Neutrophil (primary cell): ENCODE results near the gene METTL15.
"Not testable (repeated sequence)": the region's sequence is repeated elsewhere in the genome, so short reads cannot be mapped to it uniquely, and the experiment has no call there.

Experiments used
- H3K27ac ChIP-seq: fragments of 200-600 bp; sonication (generic); 2 replicates; pipeline ENCODE4 v1.5.1; 2016; ENCODE audit warnings: mild to moderate bottlenecking, moderate library complexity
- H3K27me3 ChIP-seq: fragments of 200-600 bp; sonication (generic); 2 replicates; pipeline ENCODE4 v1.6.0; 2016; ENCODE audit warnings: mild to moderate bottlenecking
- H3K36me3 ChIP-seq: fragments of 200-600 bp; sonication (generic); 2 replicates; pipeline ENCODE4 v1.5.1; 2017
- H3K4me1 ChIP-seq, 2 experiments: fragments of 200-600 bp in 1 of 2; sonication (generic) in 1 of 2; 1 replicate in 1 of 2; 2 replicates in 1 of 2; pipeline versions ENCODE4 v1.5.1 to v1.6.1; 2013 to 2016; ENCODE audit warnings: low read depth in 1 of 2, low read length in 1 of 2, mild to moderate bottlenecking in 1 of 2, moderate library complexity in 1 of 2; ENCODE audit not compliant: control insufficient read depth in 1 of 2, insufficient read depth in 1 of 2
- H3K4me3 ChIP-seq, 2 experiments: fragments of 200-600 bp in 1 of 2; sonication (generic) in 1 of 2; 1 replicate in 1 of 2; 2 replicates in 1 of 2; pipeline ENCODE4 v1.5.1; 2013 to 2016; ENCODE audit warnings: low read depth in 1 of 2, low read length in 1 of 2, mild to moderate bottlenecking in 1 of 2, moderate library complexity in 1 of 2
- H3K9me3 ChIP-seq: fragments of 200-600 bp; sonication (generic); 2 replicates; pipeline ENCODE4 v1.5.1; 2016
- TF ChIP-seq, protein P1 (sequence below): fragments of 200-600 bp; sonication (generic); IDR thresholded peaks from 2 replicates; pipeline ENCODE4 v1.5.1; 2016; ENCODE audit warnings: antibody characterized with exemption

Gene METTL15

DNA sequence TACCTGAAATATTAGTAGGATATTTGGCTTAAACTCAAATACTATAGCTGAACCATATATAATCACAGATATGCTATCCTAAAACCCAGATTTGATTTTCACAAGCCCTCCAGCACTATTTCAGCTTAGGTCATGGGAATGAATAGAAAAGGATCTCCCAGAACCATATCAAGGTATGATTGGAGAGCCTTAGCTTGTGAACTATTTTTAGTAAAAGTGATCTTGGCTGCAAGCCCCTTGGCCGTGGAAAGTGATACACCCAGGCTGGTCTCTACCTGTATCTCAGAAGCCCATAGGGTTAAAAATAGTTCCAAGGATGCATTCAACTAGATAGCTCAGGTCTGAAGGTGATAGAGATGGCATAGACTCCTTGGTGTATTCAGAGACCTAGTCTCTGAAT is 9.9 kb upstream of the METTL15 start:
- peaks cover 4% of the 10 kb centered on the region for H3K36me3 ChIP-seq
- no peak overlapping the region for H3K27ac ChIP-seq
- no peaks in the 10 kb centered on the region for H3K4me1 ChIP-seq
- TF ChIP-seq, protein P1, sequence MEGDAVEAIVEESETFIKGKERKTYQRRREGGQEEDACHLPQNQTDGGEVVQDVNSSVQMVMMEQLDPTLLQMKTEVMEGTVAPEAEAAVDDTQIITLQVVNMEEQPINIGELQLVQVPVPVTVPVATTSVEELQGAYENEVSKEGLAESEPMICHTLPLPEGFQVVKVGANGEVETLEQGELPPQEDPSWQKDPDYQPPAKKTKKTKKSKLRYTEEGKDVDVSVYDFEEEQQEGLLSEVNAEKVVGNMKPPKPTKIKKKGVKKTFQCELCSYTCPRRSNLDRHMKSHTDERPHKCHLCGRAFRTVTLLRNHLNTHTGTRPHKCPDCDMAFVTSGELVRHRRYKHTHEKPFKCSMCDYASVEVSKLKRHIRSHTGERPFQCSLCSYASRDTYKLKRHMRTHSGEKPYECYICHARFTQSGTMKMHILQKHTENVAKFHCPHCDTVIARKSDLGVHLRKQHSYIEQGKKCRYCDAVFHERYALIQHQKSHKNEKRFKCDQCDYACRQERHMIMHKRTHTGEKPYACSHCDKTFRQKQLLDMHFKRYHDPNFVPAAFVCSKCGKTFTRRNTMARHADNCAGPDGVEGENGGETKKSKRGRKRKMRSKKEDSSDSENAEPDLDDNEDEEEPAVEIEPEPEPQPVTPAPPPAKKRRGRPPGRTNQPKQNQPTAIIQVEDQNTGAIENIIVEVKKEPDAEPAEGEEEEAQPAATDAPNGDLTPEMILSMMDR: no peak
- H3K27me3 ChIP-seq: no peaks in the 10 kb centered on the region
- no peaks in the 10 kb centered on the region for H3K9me3 ChIP-seq
- no peak overlapping the region for H3K4me3 ChIP-seq

DNA sequence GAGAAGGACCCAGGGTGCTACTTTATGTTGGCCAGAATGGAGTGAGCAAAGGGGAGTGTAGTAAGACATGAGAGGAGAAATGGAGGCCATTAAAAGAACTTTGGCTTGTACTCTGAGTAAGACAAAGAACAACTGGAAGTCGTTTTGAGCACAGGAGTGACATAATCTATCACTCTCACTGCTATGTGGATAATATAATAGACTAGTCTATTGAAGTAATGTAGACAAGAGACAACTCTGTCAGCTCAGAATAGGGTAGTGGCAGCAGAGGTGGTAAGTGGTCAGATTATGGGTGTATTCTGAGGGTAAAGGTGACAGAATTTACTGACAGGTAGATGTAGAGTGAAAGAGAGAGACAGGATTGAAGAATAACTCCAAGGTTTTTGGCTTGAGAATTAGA is 8.5 kb upstream of the METTL15 start:
- Histone ChIP-seq H3K9me3 (no peaks in the 10 kb centered on the region), H3K4me3 (no peak overlapping the region), H3K27me3 (no peaks in the 10 kb centered on the region), H3K4me1 (no peaks in the 10 kb centered on the region), H3K27ac (no peak overlapping the region), H3K36me3 (peaks cover 4% of the 10 kb centered on the region)
- TF ChIP-seq, protein P1: no peak

DNA sequence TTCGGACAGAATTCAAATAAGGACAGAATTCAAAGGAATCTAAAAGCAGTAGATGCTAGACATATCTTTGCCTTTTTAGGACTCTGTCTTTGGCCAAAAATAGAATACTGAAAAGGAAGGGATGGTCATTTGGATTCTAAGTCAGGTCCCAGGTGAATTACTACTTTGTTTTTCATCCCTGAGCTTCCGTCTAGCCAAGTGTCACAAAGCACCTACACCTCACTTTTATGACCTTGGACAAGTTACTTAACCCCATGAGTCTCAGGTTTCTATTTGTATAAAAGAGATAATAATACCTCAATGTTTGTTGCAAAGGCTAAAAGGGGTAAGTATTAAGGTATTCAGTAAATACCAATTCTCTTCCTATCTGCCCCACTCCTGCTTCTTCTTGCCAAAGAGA is 7.5 kb upstream of the METTL15 start:
- Histone ChIP-seq H3K4me1 (no peaks in the 10 kb centered on the region), H3K9me3 (no peaks in the 10 kb centered on the region), H3K27ac (no peak overlapping the region), H3K36me3 (peaks cover 4% of the 10 kb centered on the region), H3K27me3 (no peaks in the 10 kb centered on the region), H3K4me3 (no peak overlapping the region)
- TF ChIP-seq, protein P1: no peak

DNA sequence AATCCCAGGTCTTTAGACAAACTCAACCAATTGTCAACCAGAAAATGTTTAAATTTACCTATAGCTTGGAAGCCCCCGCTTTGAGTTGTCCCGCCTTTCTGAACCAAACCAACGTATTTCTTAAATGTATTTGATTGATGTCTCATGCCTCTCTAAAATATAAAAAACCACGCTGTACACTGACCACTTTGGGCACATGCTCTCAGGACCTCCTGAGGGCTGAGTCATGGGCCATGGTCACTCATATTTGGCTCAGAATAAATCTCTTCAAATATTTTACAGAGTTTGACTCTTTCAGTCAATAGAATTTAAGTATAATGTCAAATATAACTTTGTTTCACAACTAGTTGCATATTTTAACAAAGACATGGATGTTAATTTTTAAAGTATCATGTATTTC is 5.9 kb upstream of the METTL15 start:
- not testable (repeated sequence) for H3K36me3 ChIP-seq, H3K4me1 ChIP-seq, H3K27me3 ChIP-seq, H3K9me3 ChIP-seq, H3K27ac ChIP-seq, H3K4me3 ChIP-seq

DNA sequence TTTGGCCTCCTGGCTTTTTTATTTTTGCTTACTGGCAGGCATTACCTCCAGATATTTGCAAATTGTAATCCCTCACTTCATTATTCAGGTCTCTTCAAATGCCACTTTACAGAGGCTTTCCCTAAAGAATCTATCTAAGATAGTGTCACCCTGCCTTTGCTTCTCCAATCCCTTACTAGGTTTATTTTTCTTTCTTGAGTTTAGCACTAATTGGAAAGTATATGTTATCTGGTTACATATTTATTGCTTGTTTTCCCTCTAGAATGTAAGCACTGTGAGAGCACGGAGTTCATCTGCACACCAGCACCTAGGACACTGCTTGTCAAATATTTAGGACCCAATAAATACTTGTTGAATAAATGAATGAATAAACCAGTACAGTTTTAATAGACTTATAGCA is 3.8 kb upstream of the METTL15 start:
- Histone ChIP-seq H3K36me3 (no peaks in the 10 kb centered on the region), H3K27me3 (no peaks in the 10 kb centered on the region), H3K4me3 (no peak overlapping the region), H3K4me1 (peaks cover 22 to 25% of the 10 kb centered on the region in 2 experiments), H3K9me3 (no peaks in the 10 kb centered on the region), H3K27ac (no peak overlapping the region)
- TF ChIP-seq, protein P1: no peak

DNA sequence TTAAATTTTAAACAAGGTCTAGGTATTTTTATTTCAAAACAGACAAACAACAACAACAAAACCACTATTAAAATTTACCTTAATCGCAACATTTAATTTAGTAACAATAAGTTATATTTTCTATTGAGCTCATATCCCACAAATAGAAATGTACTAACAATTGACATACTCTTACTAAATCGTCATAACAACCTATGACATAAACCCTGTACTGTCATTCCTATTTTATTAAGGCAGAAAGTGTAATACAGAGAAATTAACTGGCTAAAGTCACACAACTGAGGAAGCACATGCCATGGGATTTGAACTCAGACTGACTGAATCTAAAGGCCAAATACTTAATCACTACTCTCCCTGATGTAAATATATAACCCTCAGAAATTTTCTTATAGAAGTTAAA is 3.2 kb upstream of the METTL15 start:
- Histone ChIP-seq H3K9me3 (no peaks in the 10 kb centered on the region), H3K36me3 (no peaks in the 10 kb centered on the region), H3K4me3 (no peak overlapping the region), H3K27me3 (no peaks in the 10 kb centered on the region), H3K27ac (no peak overlapping the region), H3K4me1 (peaks cover 25 to 31% of the 10 kb centered on the region in 2 experiments)
- TF ChIP-seq, protein P1: no peak
